Measurements from ENCODE around the gene CPM.

The CPM gene

GRCh38 chr12:68956466-68956865 lies 23.5 kb upstream of the CPM start:
- DNase-seq (ENCODE audit: low read depth in 2 of 2) = no peak

DNA sequence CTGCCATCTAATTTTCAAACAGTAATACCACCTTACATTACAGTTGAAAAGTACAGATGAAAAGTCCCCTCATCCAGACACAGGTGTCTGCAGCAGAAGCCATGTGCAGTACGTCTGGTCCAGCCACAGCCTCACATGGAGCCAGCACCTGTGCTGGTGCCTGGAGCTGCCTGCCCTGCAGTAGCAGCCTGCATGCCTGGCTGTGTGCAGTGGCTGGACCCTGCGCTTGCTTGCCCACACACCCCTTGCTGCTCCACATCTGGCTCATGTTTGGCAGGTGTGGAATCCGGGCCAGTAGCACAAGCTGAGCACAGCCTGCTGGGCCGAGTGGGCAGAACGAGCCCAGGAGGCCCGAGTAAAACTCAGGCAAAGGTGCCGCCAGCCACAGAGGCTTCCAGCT lies 21.8 kb upstream of the CPM start:
- DNase-seq (ENCODE audit: low read depth in 2 of 2) = no peak

DNA sequence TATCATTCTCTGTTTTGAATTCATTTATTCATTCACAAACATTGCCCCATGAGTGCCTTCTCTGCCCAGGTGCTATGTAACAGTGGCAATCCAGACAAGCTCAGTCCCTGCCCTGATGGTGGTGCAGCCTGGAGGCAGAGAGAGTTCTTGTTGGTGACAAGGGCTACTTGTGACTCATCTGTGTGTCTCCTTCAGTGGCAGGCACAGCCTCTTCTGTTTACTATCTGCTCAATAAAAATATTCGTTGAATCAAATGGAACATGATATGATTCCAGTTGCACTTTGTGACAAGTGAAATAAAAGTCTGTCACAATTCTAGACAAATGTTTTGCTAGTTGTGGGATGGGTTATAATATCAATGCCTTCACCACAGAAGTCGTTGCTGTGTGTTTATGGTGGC lies 20.6 kb upstream of the CPM start:
- DNase-seq (ENCODE audit: low read depth in 2 of 2) = no peak

GRCh38 chr12:68951652-68952051 lies 18.7 kb upstream of the CPM start:
- no peak for DNase-seq (ENCODE audit: low read depth in 2 of 2)

DNA sequence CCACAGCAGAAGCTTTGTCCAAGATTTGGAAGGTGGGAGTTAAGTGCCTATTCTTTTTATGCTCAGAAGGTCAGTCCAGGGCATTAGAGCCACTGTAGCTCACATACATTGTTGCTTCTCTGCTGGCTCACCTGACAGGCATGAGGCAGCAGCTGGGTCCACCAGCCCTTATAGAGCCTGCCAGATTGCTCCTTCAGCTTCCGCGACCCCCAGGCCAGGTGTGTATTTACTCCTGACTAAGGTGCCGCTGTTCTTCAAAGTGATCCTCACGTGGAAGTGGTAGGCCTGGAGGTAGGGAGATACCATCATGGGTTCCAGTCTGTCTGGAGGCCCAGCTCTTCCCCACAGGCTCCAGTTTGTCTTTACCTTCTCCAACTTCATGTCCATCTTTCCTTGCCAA lies 17.5 kb upstream of the CPM start:
- no peak for DNase-seq (ENCODE audit: low read depth in 2 of 2)

GRCh38 chr12:68945255-68945654 lies 12.3 kb upstream of the CPM start:
- DNase-seq (ENCODE audit: low read depth in 2 of 2) = no peak

DNA sequence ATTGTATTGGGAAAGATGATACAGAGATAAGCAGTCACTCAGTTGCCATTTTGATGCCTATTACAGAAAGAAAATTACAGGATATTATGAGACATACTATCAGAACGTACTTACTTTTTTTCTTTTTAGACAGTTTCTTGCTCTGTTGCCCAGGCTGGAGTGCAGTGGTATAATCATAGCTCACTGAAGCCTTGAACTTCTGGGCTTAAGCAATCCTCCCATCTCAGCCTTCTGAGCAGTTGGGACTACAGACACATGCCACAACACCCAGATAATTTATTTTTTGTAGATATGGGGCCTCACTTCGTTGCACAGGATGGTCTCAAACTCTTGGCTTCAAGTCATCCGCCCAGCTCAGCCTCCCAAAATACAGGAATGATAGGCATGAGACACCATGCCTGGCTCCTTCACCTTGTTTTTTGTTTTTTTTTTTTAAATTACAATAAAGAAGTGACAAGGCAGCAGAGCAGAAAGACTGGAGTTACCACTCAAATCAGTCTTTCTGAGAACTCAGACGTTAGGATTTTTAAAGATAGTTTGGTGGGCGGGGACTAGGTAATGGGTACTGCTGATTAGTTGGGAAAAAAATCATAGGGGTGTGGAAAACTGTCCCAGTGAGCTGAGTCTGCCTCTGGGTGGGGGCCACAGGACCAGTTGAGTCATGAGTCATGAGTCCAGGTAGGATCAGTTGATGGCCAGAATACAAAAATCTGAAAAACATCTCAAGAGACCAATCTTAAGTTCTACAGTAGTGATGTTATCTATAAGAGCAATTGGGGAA lies 11.5 kb upstream of the CPM start:
- DNase-seq (ENCODE audit: low read depth in 2 of 2) = no peak

DNA sequence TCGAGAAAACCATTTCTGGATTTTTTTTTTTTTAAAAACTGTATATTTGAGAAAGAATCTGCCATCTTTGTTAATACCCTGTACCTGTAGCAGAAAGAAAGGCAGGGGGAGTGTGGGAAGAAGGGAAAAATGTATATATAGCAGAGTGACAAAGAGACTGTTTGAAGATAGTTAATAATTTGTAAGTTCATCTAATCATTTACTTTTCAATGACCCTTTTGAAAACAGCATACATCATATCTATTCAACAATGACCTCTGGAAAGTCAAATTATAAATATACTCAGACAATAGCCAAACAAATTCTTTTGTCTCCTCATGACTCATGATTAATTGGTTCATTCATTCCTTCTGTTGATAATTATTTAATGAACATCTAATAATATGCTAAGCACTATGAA lies 10.9 kb upstream of the CPM start:
- DNase-seq (ENCODE audit: low read depth in 2 of 2) = no peak

DNA sequence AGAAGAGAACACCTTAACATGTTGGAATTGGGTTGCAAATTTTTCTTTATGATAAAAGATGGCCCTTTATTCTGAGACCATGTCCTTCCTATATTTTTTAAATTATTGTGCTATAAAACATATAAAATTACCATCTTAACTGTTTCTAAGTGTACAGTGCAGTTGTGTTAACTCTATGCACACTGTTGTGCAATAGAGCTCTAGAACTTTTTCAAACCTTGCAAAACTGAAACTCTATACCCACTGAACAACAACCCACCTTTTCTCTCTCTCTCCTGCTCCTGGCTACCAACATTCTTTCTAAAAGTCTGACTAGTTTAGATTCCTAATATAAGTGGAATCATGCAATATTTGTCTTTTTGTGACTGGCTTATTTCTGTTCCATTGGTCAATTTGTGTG lies 7.8 kb upstream of the CPM start:
- no peak for DNase-seq (ENCODE audit: low read depth in 2 of 2)

DNA sequence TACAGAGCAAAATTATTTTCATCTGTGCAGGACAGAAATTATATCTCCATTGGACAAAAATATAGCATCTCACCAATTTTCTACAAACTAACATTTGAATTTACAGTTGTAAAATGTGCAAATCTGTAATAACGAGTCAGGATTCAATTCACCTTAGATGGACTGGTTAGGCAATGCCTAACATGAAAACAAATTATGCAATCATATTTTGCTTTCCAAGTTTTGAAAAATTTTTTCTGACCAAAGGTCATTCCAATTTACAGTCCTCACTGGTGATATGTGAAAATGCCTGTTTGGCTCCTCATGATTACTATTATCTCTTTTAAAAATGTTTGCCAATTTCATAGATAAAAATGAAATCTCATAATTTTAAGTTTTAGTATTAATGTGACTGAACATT lies 6.5 kb upstream of the CPM start:
- DNase-seq (ENCODE audit: low read depth in 2 of 2) = no peak

- DNase-seq (ENCODE audit: low read depth in 2 of 2) = no peak
These were observed 1.4 kb upstream of the CPM start for GRCh38 chr12:68934392-68934791.

- no peak for DNase-seq (ENCODE audit: low read depth in 2 of 2)
These were observed 627 bp downstream of the CPM start for GRCh38 chr12:68932128-68932960.

GRCh38 chr12:68930178-68930577 lies 2.8 kb downstream of the CPM start:
- DNase-seq (ENCODE audit: low read depth in 2 of 2) = no peak

DNA sequence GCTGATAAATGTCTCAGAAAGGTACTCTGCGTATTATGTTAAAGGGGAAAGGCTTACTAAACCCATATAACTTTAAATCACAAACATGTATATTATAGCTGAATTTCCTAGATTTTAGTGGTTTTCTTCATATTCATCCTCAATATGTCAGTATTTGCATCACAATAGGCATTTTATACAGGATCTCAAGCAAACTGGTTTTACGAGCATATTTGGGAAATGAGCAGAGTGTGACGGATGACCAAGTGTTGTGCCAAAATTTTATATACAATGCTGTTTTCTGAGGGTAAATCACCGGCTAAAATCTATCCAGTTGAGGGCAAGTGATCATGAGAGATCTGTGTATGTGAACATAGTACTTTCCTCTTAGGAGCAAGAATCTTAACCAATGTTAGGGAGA lies 8.4 kb downstream of the CPM start:
- DNase-seq (ENCODE audit: low read depth in 2 of 2) = no peak

GRCh38 chr12:68919581-68920239 lies 13.3 kb downstream of the CPM start:
- DNase-seq (ENCODE audit: low read depth in 2 of 2) = peak in 1 of 2 experiments; percentile 22

DNA sequence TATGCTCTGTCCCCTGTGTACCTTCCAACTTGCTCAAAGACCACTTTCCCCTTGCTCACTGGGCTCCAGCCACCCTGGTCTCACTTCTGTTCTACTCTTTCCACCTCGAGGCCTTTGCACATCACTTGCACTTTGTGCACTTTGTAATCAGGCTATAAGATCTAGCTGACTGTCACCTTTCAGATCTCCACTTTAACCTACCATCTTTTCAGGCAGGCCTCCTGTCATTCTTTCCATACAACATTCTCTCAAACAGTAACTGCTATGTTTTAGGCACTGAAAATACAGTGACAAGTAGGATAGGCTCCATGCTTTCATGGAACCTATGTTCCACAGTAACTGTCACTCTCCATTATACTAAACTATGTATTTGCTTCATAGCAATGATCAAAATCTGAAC lies 14.0 kb downstream of the CPM start:
- no peak for DNase-seq (ENCODE audit: low read depth in 2 of 2)

GRCh38 chr12:68915055-68915454 lies 17.9 kb downstream of the CPM start:
- DNase-seq (ENCODE audit: low read depth in 2 of 2) = no peak

DNA sequence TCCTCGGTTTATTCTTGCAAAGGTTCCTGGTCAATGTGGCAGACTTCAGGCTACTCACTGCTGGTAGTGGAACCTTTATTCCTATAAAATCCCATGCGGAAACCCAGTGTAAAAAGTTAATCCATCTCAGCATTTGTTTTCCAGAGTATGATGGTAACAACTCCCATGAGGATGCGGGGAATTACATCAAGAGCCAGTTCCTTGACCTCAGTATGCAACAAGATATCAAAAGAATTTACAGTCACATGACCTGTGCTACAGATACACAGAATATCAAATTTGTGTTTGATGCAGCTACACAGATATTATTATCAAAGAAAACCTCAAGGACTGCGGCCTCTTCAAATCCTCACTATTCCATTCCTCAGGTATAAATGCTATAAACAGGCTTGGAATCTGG lies 19.3 kb downstream of the CPM start:
- DNase-seq (ENCODE audit: low read depth in 2 of 2) = no peak

DNA sequence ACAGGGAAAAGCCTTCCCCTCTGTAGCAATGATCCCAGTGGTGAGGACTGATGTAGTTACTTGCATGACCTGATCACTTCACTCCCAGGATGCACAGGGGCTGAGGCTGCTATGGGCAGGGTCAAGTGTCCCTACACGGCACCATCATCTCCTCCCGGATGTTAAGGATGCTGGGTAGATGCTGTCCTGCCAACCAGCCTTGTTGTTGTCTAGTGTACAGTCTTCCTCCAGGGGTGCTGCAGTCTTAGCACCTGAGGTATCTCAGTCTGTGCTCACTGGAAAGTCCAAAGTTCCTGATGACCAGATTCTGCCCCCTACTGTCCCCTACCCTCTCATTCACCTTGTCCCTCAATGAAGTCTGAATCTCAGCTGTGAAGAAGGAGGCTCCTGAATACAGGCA lies 20.1 kb downstream of the CPM start:
- DNase-seq (ENCODE audit: low read depth in 2 of 2) = no peak

DNA sequence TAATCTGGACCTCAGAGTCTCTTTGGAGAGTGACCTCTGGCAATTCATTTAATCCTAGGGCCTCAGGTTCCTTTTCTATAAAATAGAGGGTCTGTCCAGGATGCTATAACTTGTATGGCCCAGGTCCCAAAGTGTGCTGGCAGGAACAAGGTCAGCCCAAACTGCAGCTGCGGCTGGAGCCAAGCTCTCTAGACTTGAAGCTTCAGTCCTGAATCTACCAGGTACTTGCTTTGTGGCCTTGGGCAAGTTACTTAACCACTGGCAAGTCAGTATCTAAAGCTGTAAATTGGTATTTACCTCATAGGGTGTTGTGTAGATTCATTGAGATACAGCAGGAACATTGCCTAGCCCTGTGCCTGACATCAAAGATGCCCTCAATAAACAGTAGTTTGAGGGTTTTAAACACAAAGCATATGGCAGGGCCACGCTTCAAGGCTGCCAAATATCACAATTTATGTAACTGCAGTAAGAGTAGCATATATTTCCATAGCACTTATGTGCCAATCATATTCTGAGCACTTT lies 21.7 kb downstream of the CPM start:
- no peak for DNase-seq (ENCODE audit: low read depth in 2 of 2)

DNA sequence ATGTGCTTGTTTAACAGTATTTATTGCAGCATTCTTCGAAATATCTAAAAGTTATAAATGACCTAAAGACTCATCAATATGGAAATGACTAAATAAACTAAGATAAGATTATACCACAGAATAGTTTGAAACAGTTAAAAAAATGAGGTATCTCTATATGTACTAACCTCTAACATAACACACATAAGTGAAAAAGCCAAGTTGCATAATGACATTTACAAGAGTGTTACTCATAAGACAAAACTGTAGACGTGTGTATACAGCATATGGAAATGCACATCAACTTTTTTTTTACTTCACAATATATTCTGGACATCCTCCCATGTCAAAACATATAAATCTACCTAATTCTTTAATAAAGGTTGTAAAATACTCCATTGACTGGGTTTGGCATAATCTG lies 22.8 kb downstream of the CPM start:
- no peak for DNase-seq (ENCODE audit: low read depth in 2 of 2)

DNA sequence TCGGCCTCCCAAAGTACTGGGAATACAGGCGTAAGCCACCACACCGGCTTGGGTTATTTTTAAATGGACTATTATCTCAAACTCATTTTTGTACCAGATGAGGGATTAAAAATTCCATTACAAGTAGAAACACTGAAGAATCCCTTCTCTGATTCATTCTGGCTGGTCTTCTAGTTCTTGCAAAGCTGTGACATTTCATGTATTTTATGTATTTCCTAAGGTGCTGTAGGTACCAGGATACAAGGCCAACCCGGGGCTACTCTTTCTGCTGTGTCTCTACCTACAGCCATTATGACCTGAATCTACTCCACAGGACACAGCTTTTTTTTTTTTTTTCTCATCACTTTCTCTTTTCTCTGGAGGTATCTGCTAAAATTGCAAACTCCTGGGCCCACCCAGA lies 24.9 kb downstream of the CPM start:
- no peak for DNase-seq (ENCODE audit: low read depth in 2 of 2)

DNA sequence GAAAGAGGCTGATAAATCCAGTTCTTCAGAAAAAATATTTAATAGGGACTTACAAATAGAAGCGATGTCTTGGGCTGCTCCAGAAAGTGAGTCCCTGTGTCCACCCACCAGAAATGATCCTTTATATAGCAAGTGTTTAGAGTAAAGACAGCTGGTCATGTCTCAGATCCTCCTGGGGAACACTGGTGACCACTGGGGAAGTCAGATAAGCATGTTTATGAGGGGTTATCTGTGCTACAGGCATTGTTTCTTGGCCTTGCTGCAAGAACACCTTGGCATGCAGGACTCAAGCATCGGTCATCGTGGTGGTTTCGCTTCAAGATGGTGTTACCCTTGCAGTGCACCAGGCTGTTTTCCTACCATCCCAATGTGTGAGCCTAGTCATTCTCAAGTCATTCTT lies 27.2 kb downstream of the CPM start:
- DNase-seq (ENCODE audit: low read depth in 2 of 2) = no peak
